Iris pigment epithelial cell (primary cell): ENCODE measurements around the gene MAGI1.
"Not testable (repeated sequence)": the region's sequence is repeated elsewhere in the genome, so short reads cannot be mapped to it uniquely, and the experiment has no call there.

Experiments
- DNase-seq: peaks from one replicate; pipeline ENCODE4 v3.0.0-alpha.2; 2011; ENCODE audit warnings: low read depth

Gene MAGI1

GRCh38 chr3:65873028-65873427 is 165.7 kb downstream of the MAGI1 start:
- DNase-seq, result no peak

- DNase-seq, result no peak
Measured at GRCh38 chr3:65871305-65872141, 167.2 kb downstream of the MAGI1 start.

- no peak for DNase-seq
Measured at GRCh38 chr3:65869798-65870197, 168.9 kb downstream of the MAGI1 start.

- no peak for DNase-seq
Measured at GRCh38 chr3:65867463-65868210, 171.1 kb downstream of the MAGI1 start.

GRCh38 chr3:65864357-65864904 is 174.3 kb downstream of the MAGI1 start:
- DNase-seq, result no peak

GRCh38 chr3:65861718-65862117 is 177.0 kb downstream of the MAGI1 start:
- DNase-seq, result no peak

- DNase-seq, result not testable (repeated sequence)
Measured at GRCh38 chr3:65859612-65860011, 179.1 kb downstream of the MAGI1 start.

- DNase-seq, result no peak
Measured at GRCh38 chr3:65858749-65859148, 180.0 kb downstream of the MAGI1 start.

- DNase-seq, result no peak
Measured at GRCh38 chr3:65857327-65857726, 181.4 kb downstream of the MAGI1 start.

- DNase-seq, result no peak
Measured at GRCh38 chr3:65856907-65857306, 181.8 kb downstream of the MAGI1 start.

GRCh38 chr3:65855370-65856100 is 183.2 kb downstream of the MAGI1 start:
- DNase-seq, result peak; percentile 68

- no peak for DNase-seq
Measured at GRCh38 chr3:65854606-65855304, 184.0 kb downstream of the MAGI1 start.

- peak; percentile 88 for DNase-seq
Measured at GRCh38 chr3:65851827-65852226, 186.9 kb downstream of the MAGI1 start.

GRCh38 chr3:65850261-65850660 is 188.5 kb downstream of the MAGI1 start:
- DNase-seq, result no peak

- no peak for DNase-seq
Measured at GRCh38 chr3:65848024-65848423, 190.7 kb downstream of the MAGI1 start.

- DNase-seq, result no peak
Measured at GRCh38 chr3:65846936-65847335, 191.8 kb downstream of the MAGI1 start.

- DNase-seq, result no peak
Measured at GRCh38 chr3:65844370-65844769, 194.3 kb downstream of the MAGI1 start.

GRCh38 chr3:65843732-65844131 is 195.0 kb downstream of the MAGI1 start:
- DNase-seq, result no peak

- no peak for DNase-seq
Measured at GRCh38 chr3:65837604-65838003, 201.1 kb downstream of the MAGI1 start.

- DNase-seq, result peak; percentile 74
Measured at GRCh38 chr3:65836047-65836446, 202.7 kb downstream of the MAGI1 start.

- peak; percentile 84 for DNase-seq
Measured at GRCh38 chr3:65833761-65834505, 204.8 kb downstream of the MAGI1 start.
